ENCODE measurements around the gene NTHL1. TPM values are rescaled to one million over a fixed set of nuclear protein-coding genes. Genes with fewer than 3 reads are reported as not detected.

Gene NTHL1
- total and polyA plus RNA-seq, 2 donors (not counting 3 experiments of a cell fraction or from before 2014, with no cell fraction given): 39.8 to 65.8 TPM

GRCh38 chr16:2091547-2092255 is 44.1 kb upstream of the NTHL1 start:
- TF ChIP-seq, protein P1, sequence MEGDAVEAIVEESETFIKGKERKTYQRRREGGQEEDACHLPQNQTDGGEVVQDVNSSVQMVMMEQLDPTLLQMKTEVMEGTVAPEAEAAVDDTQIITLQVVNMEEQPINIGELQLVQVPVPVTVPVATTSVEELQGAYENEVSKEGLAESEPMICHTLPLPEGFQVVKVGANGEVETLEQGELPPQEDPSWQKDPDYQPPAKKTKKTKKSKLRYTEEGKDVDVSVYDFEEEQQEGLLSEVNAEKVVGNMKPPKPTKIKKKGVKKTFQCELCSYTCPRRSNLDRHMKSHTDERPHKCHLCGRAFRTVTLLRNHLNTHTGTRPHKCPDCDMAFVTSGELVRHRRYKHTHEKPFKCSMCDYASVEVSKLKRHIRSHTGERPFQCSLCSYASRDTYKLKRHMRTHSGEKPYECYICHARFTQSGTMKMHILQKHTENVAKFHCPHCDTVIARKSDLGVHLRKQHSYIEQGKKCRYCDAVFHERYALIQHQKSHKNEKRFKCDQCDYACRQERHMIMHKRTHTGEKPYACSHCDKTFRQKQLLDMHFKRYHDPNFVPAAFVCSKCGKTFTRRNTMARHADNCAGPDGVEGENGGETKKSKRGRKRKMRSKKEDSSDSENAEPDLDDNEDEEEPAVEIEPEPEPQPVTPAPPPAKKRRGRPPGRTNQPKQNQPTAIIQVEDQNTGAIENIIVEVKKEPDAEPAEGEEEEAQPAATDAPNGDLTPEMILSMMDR (IDR thresholded peaks at IDR 0.05; ENCODE audit: extremely low read depth in 1 of 2, insufficient read depth in 1 of 2, low read depth in 1 of 2, low read length in 2 of 2): no peak
- TF ChIP-seq GATA2 (IDR thresholded peaks at IDR 0.05; ENCODE audit: insufficient read depth, insufficient read length, low read depth, low read length): no peak
- peak; percentile 28 for TF ChIP-seq POLR2A (IDR thresholded peaks at IDR 0.05; ENCODE audit: low read depth, low read length)
- TF ChIP-seq POLR2AphosphoS5 (IDR thresholded peaks at IDR 0.05; ENCODE audit: insufficient read depth, low read depth, low read length): peak; percentile 36
- no peak for TF ChIP-seq MAX (IDR thresholded peaks at IDR 0.05; ENCODE audit: insufficient read depth, insufficient read length)
- no peak for TF ChIP-seq FOS (IDR thresholded peaks at IDR 0.05; ENCODE audit: borderline replicate concordance, insufficient read depth, low read length)
- CTCF ChIA-PET: interaction anchor here (0.8 to 4.0 kb wide), 6 partner anchors 12 to 160 kb away, joined by 3 to 36 read pairs (median 4); partner anchors contain the start of gene ECI1
- no peak for FAIRE-seq
- H3K4me1 ChIP-seq (ENCODE audit: control insufficient read depth, extremely low read depth, insufficient read depth, low read length): peaks cover 5% of the 10 kb centered on the region
- dilution Hi-C loops (cut with MboI; ENCODE audit: extremely low pct_ligation_motif_present, low sequenced_read_pairs) (no loop called here), intact Hi-C loops (cut with micrococcal nuclease) (loop anchor here (2.0 kb wide), 1 partner anchor 69 kb away; no protein-coding TSS in a partner anchor)
- H3K27me3 ChIP-seq (ENCODE audit: control insufficient read depth in 2 of 2, insufficient read depth in 2 of 2, low read length in 2 of 2): no peaks in the 10 kb centered on the region
- no peaks in the 10 kb centered on the region for H3K9me3 ChIP-seq (replicated peaks; ENCODE audit: control insufficient read depth, insufficient read depth, low read length)
- peak overlapping the region in 1 of 3 experiments; percentile 24 for H3K4me3 ChIP-seq (replicated peaks in 1 of 3; ENCODE audit: insufficient read depth in 1 of 3, low read depth in 1 of 3, low read length in 3 of 3)
- DNase-seq (ENCODE audit: low read depth, low spot score): no peak
- H4K20me1 ChIP-seq (replicated peaks; ENCODE audit: control insufficient read depth, extremely low read depth, insufficient read depth, low read length): no peaks in the 10 kb centered on the region
- peak overlapping the region; percentile 26 for H3K4me2 ChIP-seq (ENCODE audit: insufficient read depth, low read length)
- POLR2A ChIA-PET: interaction anchor here (1.3 kb wide), 2 partner anchors 48 to 64 kb away, joined by 3 to 4 read pairs; partner anchors contain the start of gene TRAF7
- H3K36me3 ChIP-seq (ENCODE audit: control insufficient read depth in 2 of 2, extremely low read depth in 1 of 2, insufficient read depth in 2 of 2, low read length in 2 of 2): peaks cover 6 to 25% of the 10 kb centered on the region in 2 experiments
- peak overlapping the region; percentile 19 for H2AFZ ChIP-seq (ENCODE audit: low read depth, low read length)
- H3K79me2 ChIP-seq (ENCODE audit: control insufficient read depth, insufficient read depth, low read length): no peaks in the 10 kb centered on the region
- no peak overlapping the region for H3K9ac ChIP-seq (replicated peaks; ENCODE audit: extremely low read depth, insufficient read depth, low read length)
- H3K9me1 ChIP-seq (replicated peaks; ENCODE audit: control insufficient read depth, extremely low read depth, insufficient read depth, low read length): no peaks in the 10 kb centered on the region
- no peak overlapping the region for H3K27ac ChIP-seq (ENCODE audit: insufficient read depth, low read depth, low read length)
- no TSS peak for BruUV-seq (replicated peaks)

Data from endothelial cell of umbilical vein (primary cell).